ENCODE results near the gene PARVG. TPM values are rescaled to one million over a fixed set of nuclear protein-coding genes. Genes with fewer than 3 reads are reported as not detected.
A peak's percentile ranks its signal among the peaks of the same experiment; 100 is the strongest.

The PARVG gene
- total RNA-seq, 4 donors from 2014 or later, result 0.19 to 4.8 (median 2.7) TPM

DNA sequence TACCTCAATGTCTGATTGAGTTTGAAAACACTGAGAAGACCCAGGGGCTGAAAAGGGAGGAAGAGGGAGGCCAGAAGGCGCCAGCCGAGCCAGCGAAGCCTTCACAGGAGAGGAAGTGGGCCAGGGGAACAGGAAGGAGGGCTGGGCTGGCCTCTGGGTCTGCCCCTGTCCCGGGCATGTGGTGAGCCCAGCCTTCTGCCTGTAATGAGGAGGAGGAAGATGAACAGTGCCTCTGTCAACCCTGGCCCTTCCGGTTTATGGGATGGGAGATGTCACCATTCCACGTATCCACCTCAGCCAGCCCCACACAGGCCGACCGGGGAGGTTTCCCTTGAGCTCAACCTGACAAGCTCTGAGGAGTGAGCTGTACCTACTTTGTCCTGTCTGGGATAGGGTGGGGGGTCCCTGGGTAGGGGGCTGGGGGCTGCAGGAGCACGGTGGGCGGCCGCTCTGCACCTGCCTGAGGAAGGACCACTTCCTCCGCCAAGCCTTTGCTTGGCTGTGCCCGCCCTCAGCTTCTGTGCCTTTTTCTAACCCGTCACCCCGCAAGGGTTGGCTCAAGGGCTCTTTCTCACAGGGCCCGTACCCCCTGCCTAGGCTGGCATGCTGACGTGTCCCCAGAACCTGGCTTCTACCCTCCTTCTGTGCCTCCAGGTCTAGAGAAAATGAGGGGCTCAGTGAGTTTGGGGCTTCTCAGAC, 2.0 kb downstream of the PARVG start:
- peak in 1 of 2 donors; percentile 23 for TF ChIP-seq POLR2A (IDR thresholded peaks at IDR 0.05)
- TF ChIP-seq, protein P1, sequence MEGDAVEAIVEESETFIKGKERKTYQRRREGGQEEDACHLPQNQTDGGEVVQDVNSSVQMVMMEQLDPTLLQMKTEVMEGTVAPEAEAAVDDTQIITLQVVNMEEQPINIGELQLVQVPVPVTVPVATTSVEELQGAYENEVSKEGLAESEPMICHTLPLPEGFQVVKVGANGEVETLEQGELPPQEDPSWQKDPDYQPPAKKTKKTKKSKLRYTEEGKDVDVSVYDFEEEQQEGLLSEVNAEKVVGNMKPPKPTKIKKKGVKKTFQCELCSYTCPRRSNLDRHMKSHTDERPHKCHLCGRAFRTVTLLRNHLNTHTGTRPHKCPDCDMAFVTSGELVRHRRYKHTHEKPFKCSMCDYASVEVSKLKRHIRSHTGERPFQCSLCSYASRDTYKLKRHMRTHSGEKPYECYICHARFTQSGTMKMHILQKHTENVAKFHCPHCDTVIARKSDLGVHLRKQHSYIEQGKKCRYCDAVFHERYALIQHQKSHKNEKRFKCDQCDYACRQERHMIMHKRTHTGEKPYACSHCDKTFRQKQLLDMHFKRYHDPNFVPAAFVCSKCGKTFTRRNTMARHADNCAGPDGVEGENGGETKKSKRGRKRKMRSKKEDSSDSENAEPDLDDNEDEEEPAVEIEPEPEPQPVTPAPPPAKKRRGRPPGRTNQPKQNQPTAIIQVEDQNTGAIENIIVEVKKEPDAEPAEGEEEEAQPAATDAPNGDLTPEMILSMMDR (IDR thresholded peaks at IDR 0.05 in 4 of 5, conservative IDR thresholded peaks at IDR 0.05 in 1 of 5), result no peak
- H3K27ac ChIP-seq, result no peak overlapping the region
- peaks cover 15 to 21% (median 16%) of the 10 kb centered on the region in 3 donors for H3K27me3 ChIP-seq
- no peaks in the 10 kb centered on the region for H3K36me3 ChIP-seq
- H3K9me3 ChIP-seq, result no peaks in the 10 kb centered on the region
- DNase-seq (peak; percentile 28 to 39), ATAC-seq (peak in 1 of 2 donors; percentile 24)
- intact Hi-C loops (cut with DNase I; ENCODE audit: low total_unique reads), result no loop called here
- H3K4me1 ChIP-seq, result no peaks in the 10 kb centered on the region
- in situ Hi-C loops (cut with MboI; ENCODE audit: low sequenced_read_pairs in 4 of 4), result no loop called here
- peak overlapping the region in 1 of 4 donors; percentile 34 for H3K4me3 ChIP-seq

DNA sequence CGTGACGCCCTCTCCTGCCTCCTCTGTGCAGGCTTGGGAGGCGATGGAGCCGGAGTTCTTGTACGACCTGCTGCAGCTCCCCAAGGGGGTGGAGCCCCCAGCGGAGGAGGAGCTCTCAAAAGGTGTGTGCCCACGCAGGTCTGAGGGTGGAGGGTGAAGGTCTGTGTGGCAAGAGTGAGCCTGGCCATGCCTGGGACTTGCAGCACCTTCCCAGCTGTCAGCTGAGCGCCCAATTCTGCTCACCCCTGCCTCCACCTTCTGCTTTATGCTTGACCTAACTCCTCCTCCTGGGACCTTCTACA, 2.5 kb downstream of the PARVG start:
- Histone ChIP-seq H3K4me3 (no peak overlapping the region), H3K9me3 (no peaks in the 10 kb centered on the region), H3K4me1 (no peaks in the 10 kb centered on the region), H3K27me3 (peaks cover 15 to 21% (median 16%) of the 10 kb centered on the region in 3 donors), H3K36me3 (no peaks in the 10 kb centered on the region), H3K27ac (no peak overlapping the region)
- no peak for DNase-seq
- intact Hi-C loops (cut with DNase I; ENCODE audit: low total_unique reads), result no loop called here
- TF ChIP-seq POLR2A (IDR thresholded peaks at IDR 0.05), result no peak
- TF ChIP-seq, protein P1 (IDR thresholded peaks at IDR 0.05 in 4 of 5, conservative IDR thresholded peaks at IDR 0.05 in 1 of 5), result no peak
- in situ Hi-C loops (cut with MboI; ENCODE audit: low sequenced_read_pairs in 4 of 4), result no loop called here
- ATAC-seq, result no peak

DNA sequence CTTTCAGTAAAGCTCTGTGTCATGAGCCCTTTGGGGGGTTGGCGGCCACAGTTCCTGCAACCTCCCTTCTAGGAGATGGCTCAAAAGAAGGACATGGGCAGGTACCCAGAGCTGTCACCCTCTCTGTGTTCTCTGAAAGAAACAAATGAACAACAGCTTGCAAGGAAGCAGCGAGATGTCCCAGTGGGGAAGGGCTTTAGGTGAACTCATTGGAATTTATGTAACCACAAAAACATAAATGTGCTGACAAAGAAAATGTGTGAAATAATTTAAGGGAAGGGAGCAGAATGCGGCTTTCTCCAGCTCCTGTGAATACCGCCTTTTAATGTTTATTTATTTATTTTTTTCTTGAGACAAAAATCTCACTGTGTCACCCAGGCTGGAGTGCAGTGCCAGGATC, 3.3 kb downstream of the PARVG start:
- no peak overlapping the region for H3K27ac ChIP-seq
- H3K36me3 ChIP-seq, result no peaks in the 10 kb centered on the region
- in situ Hi-C loops (cut with MboI; ENCODE audit: low sequenced_read_pairs in 4 of 4) (no loop called here), intact Hi-C loops (cut with DNase I; ENCODE audit: low total_unique reads) (no loop called here)
- no peaks in the 10 kb centered on the region for H3K9me3 ChIP-seq
- peaks cover 15 to 21% (median 16%) of the 10 kb centered on the region in 3 donors for H3K27me3 ChIP-seq
- DNase-seq, result no peak
- no peaks in the 10 kb centered on the region for H3K4me1 ChIP-seq
- H3K4me3 ChIP-seq, result no peak overlapping the region
- no peak for ATAC-seq
- TF ChIP-seq, protein P1 (IDR thresholded peaks at IDR 0.05 in 4 of 5, conservative IDR thresholded peaks at IDR 0.05 in 1 of 5), result no peak
- no peak for TF ChIP-seq POLR2A (IDR thresholded peaks at IDR 0.05)

DNA sequence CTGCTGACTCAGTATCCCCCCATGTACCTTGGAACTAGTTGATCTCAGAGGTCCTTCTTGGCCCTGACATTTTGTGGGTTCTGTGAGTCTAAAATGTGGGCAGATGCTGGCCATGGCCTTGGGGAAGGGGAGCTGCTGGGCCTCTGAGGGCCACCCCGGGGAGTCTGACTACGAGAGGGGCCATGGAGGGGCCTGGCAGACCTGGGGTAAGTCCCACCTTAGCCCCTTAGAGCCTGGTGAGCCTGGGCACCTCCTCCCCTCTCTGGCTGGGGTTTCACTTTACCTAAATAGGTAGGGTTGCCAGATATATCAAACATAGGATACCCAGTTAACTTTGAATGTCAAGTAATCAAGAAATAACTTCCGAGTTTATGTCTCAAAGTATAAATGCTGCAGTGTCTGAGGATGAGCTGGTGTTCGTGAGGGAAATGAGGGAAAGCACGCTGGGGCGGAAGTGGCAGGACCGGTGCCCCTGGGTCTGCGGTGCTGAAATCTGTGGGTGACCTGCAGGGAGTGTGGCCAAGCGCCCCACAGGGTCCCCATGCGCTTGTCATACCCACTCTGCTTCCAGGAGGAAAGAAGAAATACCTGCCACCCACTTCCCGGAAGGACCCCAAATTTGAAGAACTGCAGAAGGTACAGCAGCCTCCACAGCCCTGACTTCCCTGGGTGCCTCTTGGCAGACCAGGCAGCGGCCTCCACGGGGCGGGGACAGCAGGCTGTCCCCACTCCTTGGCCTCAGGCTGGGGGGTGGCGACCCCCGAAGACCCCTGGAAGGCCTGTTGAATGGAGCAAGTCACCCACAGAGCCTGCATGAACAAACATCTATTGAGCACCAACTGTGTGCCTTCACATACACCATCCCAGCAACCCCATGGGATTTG, 4.8 kb downstream of the PARVG start:
- TF ChIP-seq, protein P1 (IDR thresholded peaks at IDR 0.05 in 4 of 5, conservative IDR thresholded peaks at IDR 0.05 in 1 of 5), result no peak
- TF ChIP-seq POLR2A (IDR thresholded peaks at IDR 0.05), result no peak
- Histone ChIP-seq H3K4me3 (no peak overlapping the region), H3K27ac (no peak overlapping the region), H3K9me3 (no peaks in the 10 kb centered on the region), H3K36me3 (no peaks in the 10 kb centered on the region), H3K27me3 (peaks cover 9 to 21% (median 15%) of the 10 kb centered on the region in 3 donors), H3K4me1 (no peaks in the 10 kb centered on the region)
- DNase-seq, result no peak
- no peak for ATAC-seq
- in situ Hi-C loops (cut with MboI; ENCODE audit: low sequenced_read_pairs in 4 of 4), result no loop called here
- intact Hi-C loops (cut with DNase I; ENCODE audit: low total_unique reads), result no loop called here

Measured in gastrocnemius medialis (tissue), 4 donors.